ENCODE results near the gene KCNT2. TPM values are rescaled to one million over a fixed set of nuclear protein-coding genes. Genes with fewer than 3 reads are reported as not detected.
A peak's percentile ranks its signal among the peaks of the same experiment; 100 is the strongest.

KCNT2 gene
- total RNA-seq, 1 experiment from 2014 or later: 0.41 TPM

DNA sequence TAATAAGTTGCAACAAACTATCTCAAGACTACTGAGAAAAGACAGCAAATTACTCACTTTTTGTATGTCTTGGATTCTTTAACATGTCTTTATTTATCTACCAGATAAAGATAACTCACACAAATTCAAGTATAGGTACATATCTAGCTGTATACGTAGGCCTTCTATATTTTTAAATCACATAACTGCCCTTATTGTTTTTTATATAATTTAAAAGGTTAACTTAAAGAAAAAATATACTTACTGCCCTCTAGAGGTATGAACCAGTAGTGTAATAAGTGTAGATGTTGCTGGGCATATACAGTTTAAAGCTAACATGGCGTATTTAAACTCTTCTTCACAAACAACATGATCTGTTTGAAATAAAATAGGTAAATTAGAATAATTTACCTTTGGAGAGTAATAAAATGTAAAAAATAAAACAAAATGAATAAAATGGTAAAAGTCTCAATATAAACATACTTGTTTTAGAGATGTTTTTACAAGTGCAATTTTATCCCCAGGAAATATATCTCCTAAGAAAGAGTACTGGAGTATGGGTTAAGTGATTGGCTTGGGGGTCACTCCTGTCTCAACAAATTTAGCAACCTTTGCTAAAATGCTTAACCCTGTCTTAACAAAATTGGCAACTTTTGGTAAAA is 235.2 kb downstream of the KCNT2 start:
- H3K9me3 ChIP-seq (ENCODE audit: control insufficient read depth, insufficient read depth, low read depth, low read length): no peaks in the 10 kb centered on the region
- ChIA-PET CTCF (no interaction called here), POLR2A (no interaction called here)
- in situ Hi-C loops (cut with HindIII; ENCODE audit: low pct_unique_long_range_greater_than_20kb, low sequenced_read_pairs): no loop called here
- no peaks in the 10 kb centered on the region for H3K4me1 ChIP-seq (ENCODE audit: control insufficient read depth, insufficient read depth, low read length)
- intact Hi-C loops (cut with micrococcal nuclease; ENCODE audit: unreplicated experiment): no loop called here
- H3K4me3 ChIP-seq (ENCODE audit: low read depth in 2 of 2, low read length in 2 of 2): no peak overlapping the region
- no peak for DNase-seq (ENCODE audit: low read depth, low spot score)
- no TSS peak for BruUV-seq (replicated peaks)
- TF ChIP-seq TCF7L2 (IDR thresholded peaks at IDR 0.05; ENCODE audit: low read depth, low read length) (no peak), CTCF (IDR thresholded peaks at IDR 0.05) (peak; percentile 23; the same call in 1 of the 2 replicates)
- H3K27ac ChIP-seq (ENCODE audit: low read length): no peak overlapping the region
- no peaks in the 10 kb centered on the region for H3K27me3 ChIP-seq (ENCODE audit: control insufficient read depth, insufficient read depth, low read length)
- no peak for ATAC-seq
- H3K36me3 ChIP-seq (ENCODE audit: control insufficient read depth, insufficient read depth, low read length): no peaks in the 10 kb centered on the region

DNA sequence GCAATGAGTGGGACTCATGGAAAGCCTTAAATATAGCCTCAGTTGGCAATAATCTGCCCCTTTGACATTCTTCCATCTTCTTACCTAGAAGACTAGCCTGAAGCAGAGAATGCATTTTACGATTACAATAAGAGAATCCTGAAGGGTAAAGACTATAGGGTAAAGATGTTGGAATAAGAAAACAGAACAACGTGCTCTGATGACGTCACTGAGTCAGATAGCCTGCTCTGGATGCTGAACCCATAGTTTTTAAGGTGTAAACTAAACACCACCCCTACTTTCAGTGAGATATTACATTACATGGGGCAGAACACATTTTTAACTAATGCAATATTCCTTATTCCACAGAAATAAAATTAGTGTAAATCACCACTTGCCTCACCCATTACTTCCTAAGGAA is 240.4 kb downstream of the KCNT2 start:
- Histone ChIP-seq H3K27me3 (ENCODE audit: control insufficient read depth, insufficient read depth, low read length) (no peaks in the 10 kb centered on the region), H3K36me3 (ENCODE audit: control insufficient read depth, insufficient read depth, low read length) (no peaks in the 10 kb centered on the region), H3K27ac (ENCODE audit: low read length) (no peak overlapping the region), H3K4me3 (ENCODE audit: low read depth in 2 of 2, low read length in 2 of 2) (no peak overlapping the region), H3K4me1 (ENCODE audit: control insufficient read depth, insufficient read depth, low read length) (no peaks in the 10 kb centered on the region), H3K9me3 (ENCODE audit: control insufficient read depth, insufficient read depth, low read depth, low read length) (no peaks in the 10 kb centered on the region)
- CTCF ChIA-PET: no interaction called here
- no TSS peak for BruUV-seq (replicated peaks)
- POLR2A ChIA-PET: no interaction called here
- intact Hi-C loops (cut with micrococcal nuclease; ENCODE audit: unreplicated experiment): no loop called here
- ATAC-seq (no peak), DNase-seq (ENCODE audit: low read depth, low spot score) (no peak)
- TF ChIP-seq CTCF (IDR thresholded peaks at IDR 0.05) (no peak), SIN3A (IDR thresholded peaks at IDR 0.05; ENCODE audit: borderline replicate concordance, insufficient read depth, low read depth, low read length) (no peak), TCF7L2 (IDR thresholded peaks at IDR 0.05; ENCODE audit: low read depth, low read length) (no peak), REST (IDR thresholded peaks at IDR 0.05; ENCODE audit: insufficient read depth in 1 of 2, low read depth in 2 of 2, low read length in 1 of 2) (no peak), POLR2AphosphoS5 (IDR thresholded peaks at IDR 0.05; ENCODE audit: low read depth, low read length) (no peak)
- in situ Hi-C loops (cut with HindIII; ENCODE audit: low pct_unique_long_range_greater_than_20kb, low sequenced_read_pairs): no loop called here
